Cardiac muscle cell (in vitro differentiated cells and primary cell): Measurements from ENCODE around the gene PITPNM2. TPM values are rescaled to one million over a fixed set of nuclear protein-coding genes. Genes with fewer than 3 reads are reported as not detected.

Experiments used
- DNase-seq, 2 donors: peaks; one replicate each; pipeline versions ENCODE4 v3.0.0 to v3.0.0-alpha.2; 2010 to 2017; ENCODE audit warnings: low read depth in 1 of 2, low spot score in 1 of 2
- H3K27ac ChIP-seq: fragments of 200-600 bp; sonication (generic); 2 replicates; pipeline ENCODE4 v1.5.1; 2016
- H3K27me3 ChIP-seq: fragments of 200-600 bp; sonication (generic); 2 replicates; pipeline ENCODE4 v1.6.0; 2016; ENCODE audit warnings: control low read depth
- H3K36me3 ChIP-seq: fragments of 200-600 bp; sonication (generic); 2 replicates; pipeline ENCODE4 v1.5.1; 2016; ENCODE audit warnings: control low read depth
- H3K4me1 ChIP-seq: fragments of 200-600 bp; sonication (generic); 2 replicates; pipeline ENCODE4 v1.8.1; 2017; ENCODE audit warnings: low read depth, mild to moderate bottlenecking, mixed run types
- H3K4me3 ChIP-seq: fragments of 200-600 bp; sonication (generic); 2 replicates; pipeline ENCODE4 v1.5.1; 2016; ENCODE audit warnings: mild to moderate bottlenecking
- H3K9me3 ChIP-seq: fragments of 200-600 bp; sonication (generic); 2 replicates; pipeline ENCODE4 v1.5.1; 2017; ENCODE audit warnings: low read depth, mild to moderate bottlenecking, control low read depth
- polyA plus RNA-seq: library from polyadenylated mRNA; unstranded; fragments of >200 nt; fragmentation: Nextera tagmentation; extraction: Ambion mirVana; gene quantifications from 2 replicates; pipeline ENCODE4 v1.2.1, GENCODE V29; 2016
- total RNA-seq: library from RNA; depleted of rRNA; stranded (reverse); fragments of >200 nt; gene quantifications from 2 replicates; pipeline ENCODE4 v1.2.3, GENCODE V29; 2016
- TF ChIP-seq, protein P1 (sequence below): IDR thresholded peaks from 2 replicates; pipeline ENCODE4 v1.5.1; 2012; ENCODE audit warnings: low read depth, mild to moderate bottlenecking, low read length

The PITPNM2 gene
- total and polyA plus RNA-seq, 2 experiments from 2014 or later, result 2.9 to 5.6 TPM

DNA sequence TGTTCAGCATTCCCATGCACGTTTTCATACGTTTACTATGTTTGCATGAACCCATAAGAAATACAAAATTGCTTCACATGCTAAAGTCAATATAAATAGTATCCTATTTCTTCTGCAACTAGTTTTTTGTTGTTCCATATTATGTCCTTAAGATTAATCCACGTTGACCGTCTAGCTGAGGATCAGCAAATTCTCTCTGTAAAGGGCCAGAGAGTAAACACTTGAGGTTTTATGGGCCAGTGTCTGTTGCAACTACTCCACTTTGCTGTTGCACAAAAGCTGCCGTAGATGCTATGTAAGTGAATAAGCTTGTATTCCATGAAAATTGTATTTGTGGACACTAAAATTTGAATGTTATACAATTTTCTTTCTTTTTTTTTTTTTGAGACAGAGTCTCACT, 21.1 kb upstream of the PITPNM2 start:
- Histone ChIP-seq H3K36me3 (peaks cover 24% of the 10 kb centered on the region), H3K27me3 (no peaks in the 10 kb centered on the region), H3K4me3 (no peak overlapping the region), H3K4me1 (no peaks in the 10 kb centered on the region), H3K9me3 (no peaks in the 10 kb centered on the region), H3K27ac (no peak overlapping the region)
- TF ChIP-seq, protein P1, sequence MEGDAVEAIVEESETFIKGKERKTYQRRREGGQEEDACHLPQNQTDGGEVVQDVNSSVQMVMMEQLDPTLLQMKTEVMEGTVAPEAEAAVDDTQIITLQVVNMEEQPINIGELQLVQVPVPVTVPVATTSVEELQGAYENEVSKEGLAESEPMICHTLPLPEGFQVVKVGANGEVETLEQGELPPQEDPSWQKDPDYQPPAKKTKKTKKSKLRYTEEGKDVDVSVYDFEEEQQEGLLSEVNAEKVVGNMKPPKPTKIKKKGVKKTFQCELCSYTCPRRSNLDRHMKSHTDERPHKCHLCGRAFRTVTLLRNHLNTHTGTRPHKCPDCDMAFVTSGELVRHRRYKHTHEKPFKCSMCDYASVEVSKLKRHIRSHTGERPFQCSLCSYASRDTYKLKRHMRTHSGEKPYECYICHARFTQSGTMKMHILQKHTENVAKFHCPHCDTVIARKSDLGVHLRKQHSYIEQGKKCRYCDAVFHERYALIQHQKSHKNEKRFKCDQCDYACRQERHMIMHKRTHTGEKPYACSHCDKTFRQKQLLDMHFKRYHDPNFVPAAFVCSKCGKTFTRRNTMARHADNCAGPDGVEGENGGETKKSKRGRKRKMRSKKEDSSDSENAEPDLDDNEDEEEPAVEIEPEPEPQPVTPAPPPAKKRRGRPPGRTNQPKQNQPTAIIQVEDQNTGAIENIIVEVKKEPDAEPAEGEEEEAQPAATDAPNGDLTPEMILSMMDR, result no peak
- DNase-seq, result no peak

GRCh38 chr12:123167329-123167728, 16.4 kb upstream of the PITPNM2 start:
- no peaks in the 10 kb centered on the region for H3K9me3 ChIP-seq
- DNase-seq, result no peak

DNA sequence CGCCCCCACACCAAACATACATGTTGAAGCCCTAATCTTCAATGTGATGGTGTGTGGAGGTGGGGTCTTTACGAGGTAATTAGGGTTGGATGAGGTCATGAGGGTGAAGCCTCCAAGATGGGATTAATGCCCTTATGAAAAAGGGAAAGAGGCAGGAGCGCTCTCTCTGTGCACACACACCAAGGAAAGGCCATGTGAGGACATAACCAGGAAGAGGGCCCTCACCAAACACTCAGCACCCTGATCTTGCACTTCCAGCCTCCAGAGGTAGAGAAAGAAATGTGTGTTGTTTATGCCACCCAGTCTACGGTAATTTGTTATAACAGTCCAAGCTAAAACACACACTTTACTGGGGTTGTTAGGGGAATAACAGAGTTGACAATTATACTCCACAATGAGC, 14.6 kb upstream of the PITPNM2 start:
- Histone ChIP-seq H3K36me3 (peaks cover 52% of the 10 kb centered on the region), H3K4me3 (no peak overlapping the region), H3K27ac (no peak overlapping the region), H3K9me3 (no peaks in the 10 kb centered on the region), H3K4me1 (no peaks in the 10 kb centered on the region), H3K27me3 (no peaks in the 10 kb centered on the region)
- no peak for DNase-seq
- TF ChIP-seq, protein P1, result no peak

More at GRCh38 chr12:123167329-123167728, 16.4 kb upstream of the PITPNM2 start:
- TF ChIP-seq, protein P1, result no peak
- H3K4me1 ChIP-seq, result no peaks in the 10 kb centered on the region
- peaks cover 46% of the 10 kb centered on the region for H3K36me3 ChIP-seq
- H3K27ac ChIP-seq, result no peak overlapping the region
- H3K27me3 ChIP-seq, result no peaks in the 10 kb centered on the region
- no peak overlapping the region for H3K4me3 ChIP-seq

GRCh38 chr12:123164710-123165261, 13.9 kb upstream of the PITPNM2 start:
- H3K27me3 ChIP-seq, result no peaks in the 10 kb centered on the region
- no peaks in the 10 kb centered on the region for H3K4me1 ChIP-seq
- DNase-seq, result no peak
- H3K4me3 ChIP-seq, result no peak overlapping the region
- peaks cover 57% of the 10 kb centered on the region for H3K36me3 ChIP-seq
- H3K27ac ChIP-seq, result no peak overlapping the region
- H3K9me3 ChIP-seq, result no peaks in the 10 kb centered on the region
- TF ChIP-seq, protein P1, result no peak

DNA sequence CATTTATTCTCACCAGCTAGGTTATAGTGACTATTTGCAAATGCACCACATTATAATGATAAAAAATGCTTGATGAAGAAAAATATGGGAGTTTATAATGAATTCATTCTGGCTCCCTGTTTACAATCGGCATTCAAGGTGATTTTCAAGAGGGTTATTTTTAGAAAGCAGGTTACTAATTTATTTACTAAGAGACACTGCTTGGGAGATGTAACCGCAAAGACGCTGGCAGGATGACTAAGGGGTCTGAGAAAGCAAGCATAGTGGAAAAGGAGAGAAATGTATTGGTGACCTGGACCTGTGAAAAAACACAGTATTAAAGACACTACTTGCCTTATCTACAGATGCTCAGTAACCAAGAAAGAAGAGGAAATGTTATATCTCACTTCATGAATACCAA, 13.3 kb upstream of the PITPNM2 start:
- peaks cover 62% of the 10 kb centered on the region for H3K36me3 ChIP-seq
- TF ChIP-seq, protein P1, result no peak
- no peak overlapping the region for H3K4me3 ChIP-seq
- H3K27me3 ChIP-seq, result no peaks in the 10 kb centered on the region
- DNase-seq, result no peak
- H3K9me3 ChIP-seq, result no peaks in the 10 kb centered on the region
- H3K27ac ChIP-seq, result no peak overlapping the region
- H3K4me1 ChIP-seq, result no peaks in the 10 kb centered on the region

GRCh38 chr12:123163227-123163626, 12.3 kb upstream of the PITPNM2 start:
- Histone ChIP-seq H3K4me1 (no peaks in the 10 kb centered on the region), H3K9me3 (no peaks in the 10 kb centered on the region), H3K36me3 (peaks cover 62% of the 10 kb centered on the region), H3K27ac (no peak overlapping the region), H3K27me3 (no peaks in the 10 kb centered on the region), H3K4me3 (no peak overlapping the region)
- TF ChIP-seq, protein P1, result no peak
- DNase-seq, result no peak
